ENCODE data around the gene POGZ.

- TF ChIP-seq CTCF (IDR thresholded peaks at IDR 0.05) (no peak), POLR2AphosphoS5 (IDR thresholded peaks at IDR 0.05) (no peak)
Observed at GRCh38 chr1:151367658-151368392, 91.5 kb downstream of the POGZ start.
